HG03521 (cell line): ENCODE measurements around the gene DEAF1.
"Not testable (repeated sequence)": the region's sequence is repeated elsewhere in the genome, so short reads cannot be mapped to it uniquely, and the experiment has no call there.

Experiments
- ATAC-seq: cut with Tn5 transposase; IDR thresholded peaks from one replicate; pipeline ENCODE4 v1.9.1; 2021; ENCODE audit warnings: mild to moderate bottlenecking, moderate library complexity; ENCODE audit not compliant: unreplicated experiment

DEAF1 gene

DNA sequence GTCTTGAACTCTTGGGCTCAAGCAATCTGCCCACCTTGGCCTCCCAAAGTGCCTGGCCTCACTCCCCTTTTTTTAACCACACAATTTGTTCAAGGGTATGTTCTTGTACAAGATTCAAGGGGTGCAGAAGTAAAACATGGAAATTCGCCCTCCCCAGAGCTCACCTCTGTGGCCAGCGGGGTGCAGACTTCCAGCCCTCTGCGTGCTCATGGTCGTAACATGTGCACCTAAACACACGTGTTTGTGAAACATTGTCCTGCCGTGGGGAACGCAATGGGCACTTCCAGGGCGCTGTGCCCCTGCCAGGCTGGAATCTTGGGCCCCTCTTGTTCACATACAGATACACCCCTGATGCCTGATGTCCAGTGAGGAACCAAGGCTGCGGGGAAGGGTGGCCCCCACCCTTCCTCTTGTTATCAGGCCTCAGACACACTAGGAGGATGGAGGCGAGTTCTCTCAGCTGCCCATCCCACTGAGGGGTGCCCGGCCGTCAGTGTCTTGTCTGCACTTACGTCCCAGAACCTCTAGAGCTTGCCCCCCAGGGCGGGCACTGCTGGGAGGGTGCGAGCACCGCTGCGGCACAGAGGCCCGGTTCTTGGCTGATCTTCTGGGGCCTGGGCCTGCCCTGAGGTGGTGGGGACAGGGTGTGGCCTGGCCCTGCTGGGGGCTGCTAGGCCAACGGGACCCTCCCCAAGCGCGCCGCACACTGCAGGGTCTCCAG lies 6.9 kb upstream of the DEAF1 start:
- ATAC-seq: no peak

DNA sequence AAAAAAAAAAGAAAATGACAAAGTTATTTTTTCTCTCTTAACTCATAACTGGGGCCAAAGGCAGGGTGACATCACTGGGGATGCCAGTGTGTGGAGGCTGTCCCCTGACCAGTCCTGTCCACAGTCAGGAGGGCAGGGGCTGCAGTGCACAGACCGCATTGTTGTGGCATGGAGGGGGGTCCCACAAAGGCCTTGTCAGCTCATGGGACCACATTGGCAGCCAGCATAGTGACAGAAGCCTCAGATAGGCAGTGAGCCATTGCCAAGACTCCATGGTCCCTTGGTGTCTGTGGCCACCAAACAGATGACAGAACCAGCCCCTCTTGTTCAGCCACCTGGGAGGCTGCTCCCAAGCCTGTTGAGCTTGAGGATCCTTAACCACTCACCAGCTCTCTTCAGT lies 4.7 kb upstream of the DEAF1 start:
- no peak for ATAC-seq

- no peak for ATAC-seq
Measured at GRCh38 chr11:699116-699508, 4.1 kb upstream of the DEAF1 start.

DNA sequence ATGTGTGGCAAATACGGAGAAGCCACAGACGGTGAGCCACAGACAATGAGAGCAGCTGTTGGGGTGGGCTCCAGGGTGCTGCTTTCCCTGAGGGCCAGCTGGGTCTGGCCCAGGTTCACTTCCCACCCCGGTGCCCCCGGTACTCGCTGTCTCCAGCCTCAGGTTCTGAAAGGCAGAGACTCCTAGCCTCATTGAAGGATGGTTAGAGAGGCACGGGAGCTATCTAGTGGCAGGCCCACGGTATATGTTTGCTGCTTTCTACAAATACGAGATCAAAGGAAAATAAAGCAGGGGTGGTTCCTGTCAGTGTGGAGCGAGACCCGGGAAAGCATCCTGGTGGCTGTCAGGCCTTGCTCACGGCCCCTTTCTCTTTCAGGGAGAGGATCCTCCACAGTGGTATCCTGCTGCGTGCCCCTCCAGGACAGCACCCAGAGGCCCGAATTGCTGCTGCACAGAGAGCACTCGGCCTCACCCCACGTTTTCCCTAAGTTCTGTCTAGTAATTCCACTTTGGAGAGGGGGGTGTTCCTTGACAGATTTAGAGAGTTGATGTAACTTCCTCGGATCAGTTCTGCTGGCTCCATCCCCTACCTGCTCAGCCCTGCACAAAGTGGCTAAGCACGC lies 3.6 kb upstream of the DEAF1 start:
- ATAC-seq: no peak

DNA sequence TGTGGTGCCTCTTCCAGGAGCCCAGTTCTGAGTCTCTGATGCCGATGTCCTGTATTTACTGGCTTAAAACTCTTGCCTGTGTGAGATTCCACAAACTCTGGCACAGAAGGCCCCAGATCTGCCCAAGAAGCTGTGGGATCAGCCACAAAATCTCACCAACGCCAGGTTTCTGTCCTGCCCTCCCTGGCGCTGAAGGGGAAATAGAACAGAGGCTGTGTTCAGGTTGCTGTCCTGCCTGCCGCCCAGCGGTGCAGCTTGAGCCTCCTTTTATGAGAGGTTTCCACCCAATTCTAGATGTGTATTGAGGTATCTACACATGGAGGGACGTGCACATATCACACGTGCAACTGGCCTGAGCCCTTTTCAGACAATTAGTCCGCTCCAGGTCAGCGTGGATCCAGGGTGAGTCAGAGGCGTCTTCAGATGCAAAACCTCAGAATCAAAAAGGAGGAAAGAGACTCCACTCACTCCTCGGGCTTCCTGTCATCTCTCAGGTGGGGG lies 2.8 kb upstream of the DEAF1 start:
- ATAC-seq: no peak

DNA sequence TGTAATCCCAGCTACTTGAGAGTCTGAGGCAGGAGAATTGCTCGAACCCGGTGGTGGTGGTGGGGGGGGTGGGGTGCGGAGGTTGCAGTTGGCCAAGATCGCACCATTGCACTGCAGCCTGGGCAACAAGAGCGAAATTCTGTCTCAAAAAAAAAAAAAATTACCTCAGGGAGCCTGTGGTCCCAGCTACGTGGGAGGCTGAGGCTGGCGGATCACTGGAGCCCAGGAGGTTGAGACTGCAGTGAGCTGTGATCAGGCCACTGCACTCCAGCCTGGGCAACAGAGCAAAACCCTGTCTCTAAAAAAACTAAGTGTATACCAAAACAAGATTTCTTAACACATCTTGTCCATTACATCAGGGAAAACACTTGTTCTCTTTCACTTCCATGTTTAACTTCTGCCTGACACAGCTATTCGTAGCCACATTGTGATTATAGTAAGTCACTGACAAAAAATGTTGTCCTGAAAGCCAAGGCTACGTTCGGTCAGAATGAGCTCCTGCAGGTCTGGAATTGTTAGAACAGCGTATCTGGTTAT lies 2.0 kb upstream of the DEAF1 start:
- no peak for ATAC-seq

DNA sequence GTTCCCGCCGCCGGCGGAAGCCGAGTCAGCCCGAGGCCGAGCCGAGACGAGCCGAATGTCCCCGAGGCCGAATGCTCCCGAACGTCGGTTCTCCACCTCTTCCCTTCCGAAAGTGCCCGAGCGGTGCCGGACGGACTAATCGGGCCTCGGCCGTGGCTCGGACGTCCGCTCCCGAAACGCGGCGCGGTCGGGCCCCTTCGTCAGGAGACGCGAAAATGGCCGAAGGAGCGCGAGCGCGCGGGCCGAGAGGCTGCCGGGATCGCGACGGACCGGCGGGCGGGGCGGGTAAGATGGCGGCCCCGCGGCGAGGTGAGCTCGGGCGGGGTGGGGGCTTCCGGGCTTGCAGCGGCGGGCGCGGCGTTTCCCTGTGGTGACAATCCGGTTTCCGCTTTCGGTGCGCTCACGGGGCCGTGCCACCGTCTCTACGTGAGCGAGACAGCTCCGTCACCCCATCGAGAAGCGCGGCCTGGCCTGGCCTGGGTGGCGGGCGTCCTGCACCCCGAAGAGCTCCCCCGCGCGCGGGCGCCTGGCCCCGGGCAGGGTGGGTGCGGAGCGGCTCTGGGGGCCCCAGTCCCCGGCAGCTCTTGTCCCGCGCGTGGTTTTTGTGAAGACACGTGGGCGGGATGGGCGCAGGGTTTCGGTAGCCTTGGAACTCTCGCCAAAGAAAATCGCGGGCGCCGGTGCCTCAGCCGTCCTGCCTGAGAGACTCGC lies 671 bp upstream of the DEAF1 start, which contains the start of gene TMEM80:
TSS of gene TMEM80 (plus strand) at position 279 of the 711 bp plus-strand sequence. CDS start at position 291, 12 bp downstream.
- peak; percentile 66 for ATAC-seq

DNA sequence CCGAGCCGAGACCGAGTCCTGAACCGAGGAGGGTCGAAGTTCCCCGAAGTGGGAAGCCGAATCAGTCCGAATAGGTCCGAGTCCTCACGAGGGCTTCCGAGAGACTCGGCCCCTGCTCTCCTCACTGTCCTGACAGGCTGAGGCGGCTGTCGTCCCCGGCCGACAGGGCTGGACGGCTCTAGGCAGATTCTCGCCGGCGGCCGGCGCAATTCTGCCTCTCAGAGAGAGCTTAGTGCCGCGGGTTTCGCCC lies 191 bp upstream of the DEAF1 start:
- no peak for ATAC-seq

DNA sequence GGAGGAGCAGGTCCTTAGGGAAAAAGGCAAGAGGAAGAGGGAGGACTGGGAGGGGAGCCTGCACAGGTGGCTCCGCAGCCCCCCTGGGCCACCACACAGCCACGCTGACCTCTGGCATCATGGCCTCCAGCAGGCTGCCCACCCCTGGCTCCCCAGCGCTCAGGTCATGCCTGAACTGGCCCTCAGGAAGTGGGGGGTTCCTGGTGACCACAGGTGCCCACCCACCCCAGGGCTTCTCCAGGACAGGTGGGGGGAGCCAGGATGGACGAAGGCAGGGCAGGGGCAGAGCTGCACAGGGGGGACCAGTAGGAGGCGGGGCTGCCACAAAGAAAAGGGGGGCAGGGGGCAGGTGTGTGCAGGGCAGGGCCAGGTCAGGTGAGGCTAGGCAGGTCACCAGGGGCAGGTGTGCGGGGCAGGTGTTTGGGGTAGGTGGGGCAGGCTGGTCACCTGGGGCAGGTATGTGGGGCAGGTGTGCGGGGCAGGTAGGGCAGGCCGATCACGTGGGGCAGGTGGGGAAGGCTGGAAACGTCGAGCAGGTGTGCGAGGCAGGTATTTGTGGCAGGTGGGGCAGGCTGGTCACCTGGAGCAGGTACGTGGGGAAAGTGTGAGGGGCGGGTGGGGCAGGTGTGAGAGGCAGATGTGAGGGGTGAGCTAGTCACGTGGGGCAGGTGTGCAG lies 997 bp downstream of the DEAF1 start:
- no peak for ATAC-seq

DNA sequence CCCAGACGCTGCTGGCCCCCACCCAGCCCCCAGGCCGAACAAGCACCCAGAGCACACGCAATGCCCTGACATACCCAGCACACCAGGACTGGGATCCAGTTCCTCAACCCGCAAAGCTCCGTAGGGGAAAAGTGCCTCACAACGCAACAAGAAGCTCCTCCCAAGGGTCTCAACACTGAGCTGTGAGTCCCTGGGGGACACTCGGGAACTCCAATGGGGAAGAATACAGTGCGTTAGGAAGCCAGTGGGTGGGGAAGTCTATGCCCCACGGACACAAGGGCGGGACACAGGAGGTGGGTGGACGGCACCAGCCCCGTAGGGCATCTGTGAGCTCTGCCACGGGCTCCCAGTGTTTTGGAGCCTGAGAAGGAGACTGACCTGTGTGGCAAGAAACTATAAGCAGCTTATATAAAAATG lies 1.6 kb downstream of the DEAF1 start:
- ATAC-seq: no peak

GRCh38 chr11:692824-693414 lies 2.1 kb downstream of the DEAF1 start:
- no peak for ATAC-seq

GRCh38 chr11:691710-692590 lies 3.1 kb downstream of the DEAF1 start:
- no peak for ATAC-seq

GRCh38 chr11:690738-691633 lies 4.0 kb downstream of the DEAF1 start:
- ATAC-seq: no peak

DNA sequence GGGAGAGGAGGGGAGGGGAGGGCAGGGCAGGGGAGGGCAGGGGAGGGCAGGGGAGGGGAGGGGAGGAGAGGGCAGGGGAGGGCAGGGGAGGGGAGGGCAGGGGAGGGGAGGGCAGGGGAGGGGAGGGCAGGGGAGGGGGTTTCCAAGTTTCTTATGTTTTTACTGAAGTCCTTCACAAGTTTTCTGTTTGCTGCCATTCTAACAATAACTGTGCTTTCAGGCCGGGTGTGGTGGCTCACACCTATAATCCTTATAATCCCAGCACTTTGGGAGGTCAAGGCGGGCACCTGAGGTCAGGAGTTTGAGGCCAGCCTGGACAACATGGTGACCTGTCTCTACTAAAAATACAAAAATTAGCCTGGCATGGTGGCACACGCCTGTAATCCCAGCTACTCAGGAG lies 4.8 kb downstream of the DEAF1 start:
- not testable (repeated sequence) for ATAC-seq

- ATAC-seq: no peak
Measured at GRCh38 chr11:689625-690024, 5.4 kb downstream of the DEAF1 start.

GRCh38 chr11:688681-689080 lies 6.3 kb downstream of the DEAF1 start:
- no peak for ATAC-seq

GRCh38 chr11:687751-688150 lies 7.3 kb downstream of the DEAF1 start:
- no peak for ATAC-seq

DNA sequence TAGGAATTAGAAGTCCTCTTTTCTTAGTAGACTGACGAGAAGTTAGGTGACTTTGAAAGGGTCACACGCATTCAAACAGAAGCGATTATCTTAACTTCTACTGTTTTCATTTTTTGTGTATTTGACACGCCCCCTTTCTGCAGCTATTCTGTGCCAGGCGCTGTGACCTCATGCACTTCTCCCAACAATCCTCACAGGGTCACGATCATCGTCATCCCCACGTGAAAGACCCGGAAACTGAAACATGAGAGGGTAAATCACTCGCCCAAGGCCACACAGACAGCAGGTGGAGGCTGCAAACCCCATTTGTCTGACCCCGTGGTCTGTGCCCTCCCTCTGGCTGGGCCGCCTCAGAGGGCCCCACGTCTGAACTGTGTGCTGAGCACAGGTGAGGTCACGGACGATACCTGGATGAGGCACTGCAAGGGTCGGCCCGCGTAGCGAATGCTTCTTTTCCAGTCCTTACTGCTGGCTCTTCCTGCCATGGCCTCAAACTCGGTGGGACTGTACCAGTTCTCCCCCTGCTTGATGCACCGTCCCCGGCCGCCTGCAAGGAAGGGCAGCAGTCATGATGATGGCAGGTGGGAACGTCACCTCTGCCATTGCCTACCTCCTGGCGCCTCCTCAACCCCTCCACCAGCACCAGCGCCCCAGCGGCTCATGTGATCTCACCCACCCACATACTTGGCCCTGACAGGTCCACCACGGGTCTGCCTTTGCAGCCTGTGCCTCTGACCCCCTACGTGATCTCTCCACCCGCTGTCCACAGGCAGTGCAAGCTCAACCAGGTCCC lies 8.4 kb downstream of the DEAF1 start:
- no peak for ATAC-seq
